HG02852 (cell line): ENCODE measurements around the gene FLRT1.

ENCODE experiments used
- ATAC-seq: cut with Tn5 transposase; IDR thresholded peaks from one replicate; pipeline ENCODE4 v1.9.1; 2021; ENCODE audit warnings: mild to moderate bottlenecking, moderate library complexity; ENCODE audit not compliant: unreplicated experiment

FLRT1 gene

DNA sequence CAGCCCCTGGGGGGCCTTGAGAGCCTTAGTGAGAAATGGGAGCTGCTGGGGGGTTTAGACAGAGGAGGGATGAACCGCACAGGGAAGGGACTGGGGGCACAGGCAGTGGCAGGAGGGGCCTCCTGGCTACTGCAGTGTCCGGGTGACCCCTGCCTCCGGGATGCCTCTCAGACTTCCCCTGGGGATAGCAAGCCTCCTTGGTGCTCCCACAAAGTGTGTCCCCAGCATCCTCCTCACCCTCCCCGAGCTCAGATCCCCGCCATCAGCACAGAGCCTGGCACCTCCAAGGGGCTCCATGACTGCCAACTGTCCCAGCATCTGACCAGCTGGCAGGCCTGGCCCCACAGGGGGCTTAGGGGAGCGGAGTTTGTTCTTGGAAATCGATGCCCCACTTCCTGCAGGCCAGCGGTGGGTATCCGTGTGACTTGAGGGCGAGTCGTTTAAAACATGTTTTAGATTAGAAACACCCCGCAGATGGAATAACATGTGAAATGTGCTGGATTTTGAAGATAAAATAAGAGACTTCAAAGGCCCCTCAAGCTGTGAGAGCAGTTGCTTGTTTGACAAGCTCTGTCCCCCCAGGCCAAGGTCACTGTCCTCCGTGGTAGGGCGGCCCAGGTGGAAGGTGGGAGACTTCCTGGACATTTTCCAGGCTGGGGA lies 13.5 kb upstream of the FLRT1 start:
- ATAC-seq = no peak

DNA sequence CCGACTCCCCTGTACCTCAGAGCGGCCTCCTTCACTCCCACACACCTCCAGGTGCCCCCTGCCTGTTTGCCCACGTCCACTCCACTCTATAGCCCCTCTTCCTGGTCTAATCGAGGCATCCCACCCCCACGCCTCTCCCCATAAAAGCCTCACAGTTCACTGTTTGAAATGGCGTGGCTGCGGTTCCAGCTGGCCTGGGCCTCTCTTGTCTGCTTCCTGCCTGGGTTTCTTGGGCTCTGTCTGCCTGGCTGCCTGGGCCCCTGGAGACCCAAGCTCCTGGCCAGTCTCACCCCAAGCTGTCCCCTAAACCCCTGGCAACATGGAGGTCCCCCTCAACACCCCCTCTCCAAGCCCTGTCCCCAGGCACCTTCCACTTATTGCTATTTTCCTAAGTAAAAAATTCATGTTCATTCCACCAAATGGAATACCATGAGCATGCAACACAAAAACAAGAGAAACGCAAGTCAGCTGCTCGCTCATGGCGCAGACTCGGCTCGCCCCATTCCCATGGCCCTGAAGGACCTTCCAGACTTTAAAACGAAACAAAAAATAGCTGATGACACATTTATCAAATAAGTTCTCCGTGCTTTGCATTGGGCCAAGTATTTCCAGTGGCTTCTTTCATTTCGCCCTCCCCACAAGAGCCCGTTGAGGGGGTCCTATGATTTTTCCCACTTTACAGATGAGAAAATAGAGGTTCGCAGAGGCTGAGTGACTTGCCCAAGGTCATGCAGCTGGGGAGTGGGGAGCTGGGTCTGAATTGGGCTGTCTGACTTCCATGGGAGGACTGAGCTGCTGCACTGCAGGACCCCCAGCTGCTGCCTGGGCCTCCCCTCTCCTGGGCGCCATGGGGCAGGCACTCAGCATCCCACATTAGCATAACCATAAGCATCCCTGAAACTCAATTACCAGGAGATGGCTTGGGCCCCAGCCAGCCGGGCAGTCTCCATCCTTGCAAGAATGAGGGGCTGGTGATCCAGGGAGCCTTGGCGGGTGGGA lies 11.7 kb upstream of the FLRT1 start:
- no peak for ATAC-seq

DNA sequence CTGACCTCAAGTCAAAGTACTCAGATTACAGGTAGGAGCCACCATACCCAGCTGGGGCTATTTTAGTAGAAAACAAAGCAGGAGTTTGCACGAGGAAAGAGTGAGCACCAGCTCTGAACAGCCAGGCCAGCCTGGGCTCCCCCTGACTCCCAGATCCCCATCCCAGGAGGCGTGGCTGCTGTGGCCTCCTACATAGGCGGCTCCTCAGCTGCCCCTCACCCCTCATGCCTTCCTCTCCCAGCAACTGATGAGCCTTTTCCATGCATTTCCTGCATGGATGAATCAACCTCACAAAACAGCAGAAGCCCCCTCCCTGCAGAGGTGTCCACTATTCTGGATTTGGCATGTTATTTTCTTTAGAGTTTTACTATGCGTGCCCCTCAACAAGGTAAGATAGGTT lies 10.5 kb upstream of the FLRT1 start:
- no peak for ATAC-seq

DNA sequence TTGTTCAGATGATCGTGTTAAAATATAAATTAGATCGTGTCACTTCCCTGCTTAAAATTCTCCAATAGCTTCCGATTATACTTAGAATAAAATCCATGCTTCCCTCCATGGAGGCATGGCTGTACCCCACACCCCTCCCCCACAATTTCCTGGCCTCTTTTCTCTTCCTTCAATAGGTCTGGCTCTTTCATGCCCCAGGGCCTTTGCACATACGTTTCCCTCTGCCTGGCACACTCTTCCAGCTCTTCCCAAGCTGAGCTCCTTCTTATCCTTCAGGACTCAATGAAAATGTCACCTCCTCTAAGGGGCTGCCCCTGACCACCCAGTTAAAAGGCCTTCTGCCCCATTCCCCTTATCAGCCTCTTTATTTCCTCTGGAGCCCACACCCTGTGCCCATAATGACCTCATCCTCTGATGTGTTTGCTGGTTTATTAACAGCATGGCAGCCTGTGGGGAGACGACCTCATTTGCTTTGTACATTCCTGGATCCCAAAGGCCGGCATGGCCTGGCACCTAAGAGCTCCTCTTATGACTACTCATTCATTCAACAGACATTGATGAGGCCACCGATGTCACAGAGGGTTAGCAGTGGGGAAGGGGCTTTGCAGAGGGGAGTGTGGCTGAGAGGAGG lies 9.0 kb upstream of the FLRT1 start:
- no peak for ATAC-seq

DNA sequence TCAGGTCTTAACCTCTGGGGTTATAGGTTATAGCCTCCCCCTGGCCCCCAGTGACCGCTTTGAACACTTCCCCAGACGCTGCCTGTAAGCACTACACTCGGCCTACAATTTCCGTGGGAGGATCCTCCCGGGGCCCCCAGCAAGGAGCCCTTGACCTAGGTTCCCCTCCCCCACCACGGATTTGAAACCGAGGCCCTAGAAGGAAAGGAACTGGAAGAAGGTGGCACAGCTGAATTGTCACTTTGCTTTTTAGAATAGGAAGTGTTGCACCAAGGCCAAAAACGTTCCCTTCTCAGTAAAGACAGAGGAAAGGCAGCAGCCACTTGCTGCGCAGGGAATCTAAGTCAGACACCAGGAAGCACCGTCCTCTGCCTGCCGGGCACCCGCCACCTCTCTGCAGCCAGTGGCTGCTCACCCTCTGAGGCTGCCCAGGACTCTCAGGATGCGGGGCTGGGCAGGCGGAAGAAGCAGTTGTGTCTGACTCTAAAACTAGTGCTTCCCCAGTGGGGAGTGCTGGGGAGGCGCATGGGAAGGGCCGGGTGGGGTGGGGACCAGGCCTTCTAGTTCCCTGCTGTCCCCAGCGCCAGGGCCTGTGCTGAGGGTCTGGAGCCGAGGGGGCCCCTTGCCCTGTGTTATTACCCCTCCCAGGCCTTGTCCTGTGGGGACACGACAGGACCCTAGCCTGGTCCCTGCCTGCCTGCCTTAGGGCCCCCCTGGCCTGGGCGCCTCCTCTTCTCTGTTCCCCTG lies 7.9 kb upstream of the FLRT1 start:
- no peak for ATAC-seq

DNA sequence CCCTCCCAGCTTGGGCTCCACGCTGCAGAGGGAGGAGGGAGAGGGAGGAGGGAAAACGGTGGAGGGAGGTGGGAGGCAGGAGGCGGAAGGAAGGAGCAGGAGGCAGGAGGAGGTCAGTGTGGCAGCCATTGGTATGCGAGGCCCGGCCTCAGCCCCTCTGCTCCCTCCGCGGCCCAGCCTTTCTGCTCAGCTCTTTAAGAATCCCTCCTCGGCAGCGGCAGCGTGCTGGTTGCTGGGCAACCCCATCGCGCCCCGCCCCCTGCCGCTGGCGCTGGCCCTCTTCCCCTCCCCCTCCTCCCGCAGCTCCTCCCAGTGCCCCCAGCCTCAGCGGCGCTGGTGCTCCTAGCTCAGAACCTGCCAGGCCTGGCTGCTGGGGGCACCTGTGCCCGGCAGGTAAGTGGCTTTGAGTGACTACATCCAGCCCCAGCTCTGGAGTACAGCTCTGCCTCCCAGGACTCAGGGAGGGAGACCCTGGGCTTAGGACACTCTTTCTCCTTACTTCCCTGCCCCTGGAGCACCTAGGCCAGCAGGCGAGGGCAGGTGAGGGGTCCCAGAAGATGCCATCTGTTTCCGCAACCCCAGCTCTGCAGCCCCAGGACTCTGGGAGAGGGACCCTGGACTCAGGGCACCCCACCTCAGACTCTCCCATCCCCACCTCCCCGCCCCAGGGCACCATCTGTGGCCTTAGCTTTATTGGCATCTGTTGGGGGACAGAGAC lies 7.2 kb upstream of the FLRT1 start:
- no peak for ATAC-seq

DNA sequence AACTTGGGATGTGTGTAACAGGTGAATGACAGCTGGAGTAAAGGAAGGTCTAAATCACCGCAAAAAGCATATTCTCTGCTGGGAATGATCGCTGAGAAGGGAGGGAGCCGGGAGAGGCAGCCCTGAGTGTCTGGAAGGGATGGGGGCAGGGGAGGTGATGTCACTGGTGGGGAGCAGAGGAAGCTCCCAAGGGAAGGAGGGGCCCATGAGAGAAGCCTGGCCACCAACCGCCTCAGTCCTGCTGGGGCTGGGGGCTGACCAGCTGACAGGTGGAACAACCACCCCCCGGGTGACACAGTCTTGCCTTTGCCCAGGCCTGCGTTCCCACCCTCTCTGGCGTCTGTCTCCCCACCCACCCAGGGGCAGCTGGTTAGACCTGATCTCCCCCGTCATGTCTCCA lies 6.0 kb upstream of the FLRT1 start:
- ATAC-seq = no peak

DNA sequence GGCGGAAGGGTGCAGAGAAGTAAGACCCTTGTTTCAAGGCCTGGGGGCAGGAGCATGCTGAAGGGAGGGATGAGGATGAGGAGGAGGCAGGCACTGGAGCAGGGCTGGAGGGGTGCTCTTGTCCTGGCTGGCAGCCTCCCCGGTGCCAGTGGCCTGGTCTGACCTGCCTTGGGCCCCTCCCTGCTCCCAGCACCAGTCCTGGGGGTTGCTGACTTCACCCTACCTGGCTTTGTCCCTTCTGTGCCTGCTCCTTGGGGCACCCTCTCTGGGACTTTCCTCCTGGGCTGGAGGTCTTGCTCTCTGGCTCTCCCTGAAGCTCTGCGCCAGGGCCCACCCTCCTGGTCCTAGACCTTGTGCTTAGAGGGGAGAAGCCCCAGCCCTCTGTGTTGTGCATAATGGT lies 4.7 kb upstream of the FLRT1 start:
- no peak for ATAC-seq

DNA sequence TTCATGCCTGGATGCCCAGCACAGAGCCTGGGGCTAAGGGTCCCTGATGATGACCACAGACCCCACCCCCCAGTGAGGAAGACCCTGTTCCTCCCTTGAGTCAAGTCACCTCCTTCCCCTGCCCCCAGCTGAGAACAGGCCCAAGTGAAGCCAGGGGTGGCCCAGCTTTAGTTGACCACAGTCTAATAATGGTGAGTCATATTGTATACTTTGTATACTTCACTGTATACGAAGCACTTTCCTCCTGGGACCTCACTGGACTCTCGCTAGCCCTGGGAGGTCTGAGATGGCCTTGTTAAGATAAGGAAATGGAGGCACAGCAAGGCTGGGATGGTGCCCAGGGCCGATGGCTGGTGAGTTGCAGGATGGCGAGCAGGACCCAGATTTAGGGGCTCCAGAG lies 3.7 kb upstream of the FLRT1 start:
- no peak for ATAC-seq

DNA sequence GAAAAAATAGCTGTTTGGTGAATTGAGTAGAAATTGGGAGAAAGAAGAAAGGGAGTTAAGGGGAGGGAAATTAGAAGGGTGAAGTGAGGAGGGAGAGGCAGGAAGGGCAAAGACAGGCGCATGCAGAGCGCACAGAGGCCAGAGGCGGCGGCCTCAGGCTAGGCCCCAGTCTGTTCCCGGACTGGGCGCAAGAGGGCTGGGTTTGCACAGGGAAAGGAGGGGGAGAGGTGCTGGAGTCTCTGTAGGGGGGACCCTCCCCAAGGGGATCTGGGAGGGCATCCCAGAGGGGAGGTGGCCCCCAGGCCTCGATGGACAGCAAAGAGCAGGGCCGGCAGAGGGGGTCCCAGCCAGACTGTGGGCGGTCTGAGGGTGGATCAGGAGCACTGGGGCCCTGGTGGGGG lies 1.3 kb upstream of the FLRT1 start:
- ATAC-seq = no peak

DNA sequence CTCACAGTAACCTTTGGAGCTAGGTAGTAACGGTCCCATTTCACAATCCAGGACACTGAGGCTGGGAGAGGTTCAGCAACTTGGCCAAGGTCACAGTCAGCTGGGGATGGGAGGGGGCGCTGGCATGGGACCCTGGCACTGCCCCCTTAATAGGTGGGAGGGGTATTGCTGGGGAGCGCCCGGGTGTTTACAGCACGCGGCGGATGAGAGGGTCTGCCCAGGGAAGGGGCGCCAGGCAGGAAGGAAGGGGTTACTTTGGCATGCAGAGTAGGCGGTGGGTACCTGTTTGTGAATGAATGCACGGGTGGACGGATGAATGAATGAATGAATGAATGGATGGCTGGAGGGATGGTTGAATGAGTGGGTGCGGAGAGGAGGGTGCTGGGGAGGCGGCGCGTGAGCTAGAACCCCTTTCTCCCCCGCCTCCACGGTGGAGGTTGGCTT lies 628 bp upstream of the FLRT1 start:
- ATAC-seq = no peak

DNA sequence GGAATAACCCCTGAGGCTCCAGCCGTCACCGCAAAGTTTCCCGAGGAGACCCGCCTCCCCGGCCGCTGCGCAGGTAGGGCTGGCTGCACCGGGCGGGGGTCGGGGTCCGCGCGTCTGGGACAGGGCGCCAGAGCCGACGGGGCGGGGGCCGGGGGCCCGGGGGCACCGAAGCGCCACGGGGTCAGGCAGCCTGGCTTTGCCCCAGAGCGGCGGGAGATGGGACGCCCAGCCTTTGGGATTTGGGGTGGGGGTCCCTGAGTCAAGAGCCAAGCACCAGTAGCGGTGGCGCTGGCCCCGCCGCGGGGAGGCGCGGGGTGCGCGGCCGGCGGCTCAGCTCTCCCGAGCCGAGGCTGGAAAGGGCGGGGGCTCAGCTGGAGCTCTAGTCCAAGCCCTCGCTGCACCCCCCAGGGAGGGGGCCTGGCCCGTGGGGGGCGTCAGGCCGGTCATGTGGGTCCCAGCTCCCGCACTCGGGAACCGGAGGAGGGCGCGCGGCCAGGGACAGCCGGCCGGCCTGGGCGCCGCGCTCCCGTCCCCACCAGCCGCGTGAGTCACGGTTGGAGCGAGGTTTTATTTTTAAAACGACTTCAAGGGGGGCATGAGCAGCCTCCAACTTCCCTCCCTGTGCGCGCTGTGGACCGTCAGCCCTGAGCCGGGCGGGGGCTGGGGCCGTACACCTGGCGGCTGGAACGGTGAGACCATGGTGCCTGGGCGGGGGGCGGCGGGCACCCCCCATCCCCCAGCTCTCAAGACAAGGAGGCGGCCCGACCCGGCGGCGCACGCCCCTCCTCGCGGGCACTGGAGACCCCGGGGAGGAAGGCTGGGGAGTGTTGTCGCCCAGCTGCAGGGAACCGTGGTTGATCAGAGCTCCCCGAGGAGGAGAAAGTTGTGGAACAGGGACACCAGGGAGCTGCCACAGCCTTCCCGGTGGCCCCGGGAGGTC lies 626 bp downstream of the FLRT1 start:
- ATAC-seq = no peak

DNA sequence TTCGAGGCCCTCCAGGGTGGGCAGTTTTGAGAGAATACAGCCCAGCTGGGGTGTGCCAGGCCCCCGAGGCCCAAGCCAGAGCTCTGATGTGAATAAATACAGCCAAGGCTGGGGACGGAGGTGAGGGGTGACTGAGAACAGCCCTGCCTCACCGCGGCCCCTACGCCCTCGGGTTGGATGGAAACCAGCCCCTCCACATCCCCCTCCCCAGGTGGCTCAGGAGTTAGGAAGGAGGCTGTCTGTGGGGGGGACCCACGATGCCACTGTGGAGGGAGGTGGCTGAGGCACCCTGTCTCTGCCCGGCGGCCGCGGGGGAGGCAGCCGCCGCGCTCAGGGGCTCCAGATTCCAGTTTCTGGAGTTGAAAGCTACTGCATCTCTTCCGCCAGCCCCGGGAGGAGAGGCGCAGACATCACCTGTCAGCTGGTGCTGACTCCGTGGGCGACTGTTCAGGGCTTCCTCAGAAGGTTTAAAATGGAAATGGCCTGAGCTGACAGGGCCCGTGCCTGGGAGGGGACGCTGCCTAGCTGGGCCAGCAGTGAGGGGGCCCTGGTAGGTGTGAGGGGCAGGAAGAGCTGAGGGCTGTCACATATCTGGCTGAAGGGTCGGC lies 1.4 kb downstream of the FLRT1 start:
- ATAC-seq = no peak

DNA sequence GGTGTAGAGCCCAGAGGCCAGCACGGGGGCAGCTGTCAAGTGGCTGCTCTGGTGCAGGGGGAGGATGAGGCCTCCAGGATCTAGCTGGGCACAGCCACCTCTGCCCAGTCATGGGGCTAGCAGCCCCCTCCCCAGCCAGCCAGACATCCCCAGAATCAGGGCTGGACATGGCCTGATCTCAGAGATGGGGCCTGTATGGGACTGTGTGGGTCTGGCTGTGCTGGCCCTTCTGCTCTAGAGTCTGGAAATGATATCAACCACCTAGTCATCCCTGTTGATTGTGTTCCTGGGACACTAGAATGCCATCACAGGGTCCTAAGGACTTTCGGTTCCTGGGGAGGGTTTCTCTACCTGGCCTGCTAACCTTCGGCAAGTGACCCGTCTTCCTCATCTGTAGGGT lies 2.8 kb downstream of the FLRT1 start:
- no peak for ATAC-seq

DNA sequence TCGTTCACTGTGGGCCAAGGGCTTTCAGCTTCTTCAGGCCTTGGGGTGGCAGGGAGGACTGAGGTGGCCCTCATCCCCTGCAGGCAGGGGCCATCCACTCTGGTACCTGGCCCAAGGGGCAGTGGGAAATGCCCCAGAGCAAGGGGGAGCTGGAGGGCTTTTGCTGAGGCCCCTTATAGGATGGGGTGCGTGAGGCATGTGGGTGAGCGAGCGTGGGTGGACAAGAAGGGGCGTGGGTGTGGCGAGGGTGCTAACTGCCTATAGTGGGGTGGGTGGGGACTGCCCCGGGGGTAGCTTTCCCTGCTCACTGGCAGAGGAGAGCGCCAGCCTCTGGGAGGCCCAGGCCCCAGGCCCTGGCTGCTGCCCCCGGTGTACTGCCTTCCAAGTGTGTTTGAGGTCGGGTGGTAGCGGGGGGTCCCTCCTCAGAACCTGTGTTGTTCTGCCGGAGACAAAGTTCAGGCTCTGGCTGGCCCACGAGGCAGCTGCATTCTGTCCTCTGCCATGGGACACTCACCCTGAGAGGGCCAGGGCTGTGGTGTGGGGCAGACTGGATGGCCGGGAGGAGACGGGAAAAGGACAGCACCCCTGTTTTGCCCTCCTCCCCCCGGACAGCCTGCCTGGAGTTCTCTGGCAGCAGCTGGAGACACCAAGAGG lies 3.4 kb downstream of the FLRT1 start:
- no peak for ATAC-seq

DNA sequence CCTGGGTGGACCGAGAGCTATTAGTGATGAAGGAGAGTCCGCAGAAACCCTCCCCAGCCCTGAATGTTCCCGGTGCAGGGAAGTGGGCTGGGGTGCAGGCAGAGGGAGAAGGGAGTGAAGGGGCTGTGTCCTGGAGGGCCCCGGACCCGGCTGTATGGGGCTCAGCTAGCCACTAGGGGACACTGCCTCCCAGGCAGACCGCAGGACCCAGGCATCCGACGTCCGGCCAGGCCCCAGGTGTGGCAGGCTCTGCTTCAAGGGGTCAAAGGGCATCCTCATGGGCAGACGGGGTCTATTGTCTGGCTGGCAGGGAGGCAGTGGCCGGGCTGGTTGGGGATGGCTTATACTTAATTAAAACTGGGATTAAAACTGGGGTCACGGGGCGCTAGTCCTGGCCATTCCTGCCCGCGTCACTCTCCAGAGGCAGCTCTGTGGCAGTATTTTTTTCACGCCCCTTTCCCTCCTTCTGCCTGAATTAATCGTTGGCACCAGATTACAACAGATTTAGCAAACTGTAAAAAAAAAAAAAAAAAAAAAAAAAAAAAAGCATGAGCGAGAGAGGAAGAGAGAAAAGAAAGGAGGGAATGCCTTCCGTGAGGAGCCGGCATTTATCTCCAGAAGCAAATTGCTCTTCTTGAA lies 5.1 kb downstream of the FLRT1 start:
- ATAC-seq = no peak

DNA sequence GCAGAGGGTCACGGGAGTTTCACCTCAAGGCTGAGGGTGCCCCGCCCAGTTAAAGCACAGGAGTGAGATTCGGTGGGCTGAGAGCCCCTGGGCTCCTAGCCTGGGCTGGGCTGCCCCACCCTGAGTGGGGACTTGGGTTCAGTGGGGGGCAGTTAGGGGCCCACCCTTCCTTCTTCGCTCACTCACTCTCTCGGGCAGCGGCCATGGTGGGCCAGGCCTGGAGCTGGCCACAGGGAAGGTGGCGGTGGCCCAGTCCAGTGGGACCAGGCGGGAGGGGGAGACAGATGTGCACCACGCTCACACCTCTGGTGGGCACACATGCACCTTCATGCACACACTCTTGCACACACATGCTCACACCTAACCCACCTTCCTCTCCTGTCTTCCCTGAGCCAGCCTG lies 6.1 kb downstream of the FLRT1 start:
- ATAC-seq = no peak

DNA sequence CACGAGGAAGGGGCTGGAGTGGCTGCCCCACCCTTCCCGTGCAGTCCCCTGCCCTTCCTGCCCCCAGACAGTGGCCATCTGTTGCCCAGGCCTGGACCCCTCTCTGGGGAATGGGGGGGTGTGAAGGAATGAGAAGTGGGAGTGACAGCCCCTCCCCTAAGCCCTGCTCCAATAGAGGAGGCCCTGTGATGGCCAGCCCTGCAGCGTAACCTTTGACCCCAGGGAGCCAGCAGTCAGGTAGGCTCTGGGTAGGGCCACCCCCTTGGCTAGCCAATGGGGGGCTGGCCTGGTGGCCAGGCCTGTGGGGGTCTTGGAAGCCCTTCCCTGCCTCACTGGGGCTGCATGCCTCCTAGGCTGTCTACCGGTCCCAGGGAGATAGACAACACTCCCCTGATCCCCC lies 6.6 kb downstream of the FLRT1 start:
- no peak for ATAC-seq
